Measurements from ENCODE around the gene SMIM29. TPM values are rescaled to one million over a fixed set of nuclear protein-coding genes. Genes with fewer than 3 reads are reported as not detected.

Gene SMIM29
- total and polyA plus RNA-seq, 2 donors (not counting 3 experiments of a cell fraction or from before 2014, with no cell fraction given) = 37.6 to 75.2 TPM

GRCh38 chr6:34226731-34227586 lies 21.8 kb downstream of the SMIM29 start:
- dilution Hi-C loops (cut with MboI; ENCODE audit: extremely low pct_ligation_motif_present, low sequenced_read_pairs) = no loop called here
- BruUV-seq (replicated peaks) = no TSS peak
- Histone ChIP-seq H3K4me1 (ENCODE audit: control insufficient read depth, extremely low read depth, insufficient read depth, low read length) (peaks cover 16% of the 10 kb centered on the region), H3K27me3 (ENCODE audit: control insufficient read depth in 2 of 2, insufficient read depth in 2 of 2, low read length in 2 of 2) (no peaks in the 10 kb centered on the region), H3K36me3 (ENCODE audit: control insufficient read depth in 2 of 2, extremely low read depth in 1 of 2, insufficient read depth in 2 of 2, low read length in 2 of 2) (no peaks in the 10 kb centered on the region), H4K20me1 (replicated peaks; ENCODE audit: control insufficient read depth, extremely low read depth, insufficient read depth, low read length) (no peaks in the 10 kb centered on the region), H3K9ac (replicated peaks; ENCODE audit: extremely low read depth, insufficient read depth, low read length) (no peak overlapping the region), H3K27ac (ENCODE audit: insufficient read depth, low read depth, low read length) (no peak overlapping the region), H3K9me1 (replicated peaks; ENCODE audit: control insufficient read depth, extremely low read depth, insufficient read depth, low read length) (no peaks in the 10 kb centered on the region), H3K4me3 (replicated peaks in 1 of 3; ENCODE audit: insufficient read depth in 1 of 3, low read depth in 1 of 3, low read length in 3 of 3) (no peak overlapping the region), H3K9me3 (replicated peaks; ENCODE audit: control insufficient read depth, insufficient read depth, low read length) (no peaks in the 10 kb centered on the region), H3K4me2 (ENCODE audit: insufficient read depth, low read length) (no peak overlapping the region), H2AFZ (ENCODE audit: low read depth, low read length) (no peak overlapping the region), H3K79me2 (ENCODE audit: control insufficient read depth, insufficient read depth, low read length) (no peaks in the 10 kb centered on the region)
- POLR2A ChIA-PET = interaction anchor here (2.4 kb wide), 1 partner anchor 10 kb away, joined by 10 read pairs; the partner anchor contains the start of gene HMGA1
- TF ChIP-seq FOS (IDR thresholded peaks at IDR 0.05; ENCODE audit: borderline replicate concordance, insufficient read depth, low read length) = no peak
- no peak for TF ChIP-seq POLR2A (IDR thresholded peaks at IDR 0.05; ENCODE audit: low read depth, low read length)
- TF ChIP-seq POLR2AphosphoS5 (IDR thresholded peaks at IDR 0.05; ENCODE audit: insufficient read depth, low read depth, low read length) = no peak
- no peak for TF ChIP-seq CTCF (IDR thresholded peaks at IDR 0.05; ENCODE audit: extremely low read depth in 1 of 2, insufficient read depth in 1 of 2, low read depth in 1 of 2, low read length in 2 of 2)
- no peak for TF ChIP-seq MYC (IDR thresholded peaks at IDR 0.05; ENCODE audit: low read depth, low read length)
- no peak for TF ChIP-seq GATA2 (IDR thresholded peaks at IDR 0.05; ENCODE audit: insufficient read depth, insufficient read length, low read depth, low read length)
- TF ChIP-seq JUN (IDR thresholded peaks at IDR 0.05; ENCODE audit: borderline replicate concordance, insufficient read depth, insufficient read length, low read depth) = no peak
- no peak for TF ChIP-seq MAX (IDR thresholded peaks at IDR 0.05; ENCODE audit: insufficient read depth, insufficient read length)
- no peak for TF ChIP-seq EZH2 (IDR thresholded peaks at IDR 0.05; ENCODE audit: borderline replicate concordance, low read depth, low read length, severe bottlenecking)
- intact Hi-C loops (cut with micrococcal nuclease) = no loop called here
- FAIRE-seq (no peak), DNase-seq (ENCODE audit: low read depth, low spot score) (no peak)
- CTCF ChIA-PET = interaction anchor here (0.7 to 1.0 kb wide), 3 partner anchors 16 to 31 kb away, joined by 3 to 4 read pairs (median 3); no protein-coding TSS in a partner anchor
